GM21717 (cell line): Measurements from ENCODE around the gene AGAP1.

Source experiments
- ATAC-seq: cut with Tn5 transposase; IDR thresholded peaks from one replicate; pipeline ENCODE4 v1.9.1; 2021; ENCODE audit warnings: mild to moderate bottlenecking, moderate library complexity; ENCODE audit not compliant: unreplicated experiment

The AGAP1 gene

GRCh38 chr2:236161082-236161462, 667.2 kb downstream of the AGAP1 start:
- no peak for ATAC-seq

GRCh38 chr2:236161531-236161930, 667.7 kb downstream of the AGAP1 start:
- ATAC-seq = no peak

- ATAC-seq = no peak
Observed at GRCh38 chr2:236162031-236162845, 668.4 kb downstream of the AGAP1 start.

- no peak for ATAC-seq
Observed at GRCh38 chr2:236162882-236163470, 669.1 kb downstream of the AGAP1 start.

- no peak for ATAC-seq
Observed at GRCh38 chr2:236163471-236164200, 669.8 kb downstream of the AGAP1 start.

GRCh38 chr2:236164201-236164924, 670.5 kb downstream of the AGAP1 start:
- ATAC-seq = no peak

GRCh38 chr2:236164925-236165841, 671.3 kb downstream of the AGAP1 start:
- ATAC-seq = no peak

GRCh38 chr2:236165842-236166795, 672.3 kb downstream of the AGAP1 start:
- no peak for ATAC-seq

- no peak for ATAC-seq
Observed at GRCh38 chr2:236166796-236167296, 673.0 kb downstream of the AGAP1 start.

- ATAC-seq = no peak
Observed at GRCh38 chr2:236167297-236168109, 673.7 kb downstream of the AGAP1 start.

- ATAC-seq = no peak
Observed at GRCh38 chr2:236168110-236169080, 674.6 kb downstream of the AGAP1 start, which contains the start of gene GBX2. TSS of gene GBX2 (minus strand) at chr2:236168386. CDS start at chr2:236167971, 415 bp downstream.

GRCh38 chr2:236169151-236169721, 675.4 kb downstream of the AGAP1 start:
- ATAC-seq = no peak

- no peak for ATAC-seq
Observed at GRCh38 chr2:236169741-236170589, 676.1 kb downstream of the AGAP1 start.

- ATAC-seq = no peak
Observed at GRCh38 chr2:236170590-236171165, 676.8 kb downstream of the AGAP1 start.

- no peak for ATAC-seq
Observed at GRCh38 chr2:236171181-236171679, 677.4 kb downstream of the AGAP1 start.
